Measurements from ENCODE around the gene PROCA1. TPM values are rescaled to one million over a fixed set of nuclear protein-coding genes. Genes with fewer than 3 reads are reported as not detected.
A peak's percentile ranks its signal among the peaks of the same experiment; 100 is the strongest.

The PROCA1 gene
- total RNA-seq, 1 donor from 2014 or later, result 18.1 TPM

DNA sequence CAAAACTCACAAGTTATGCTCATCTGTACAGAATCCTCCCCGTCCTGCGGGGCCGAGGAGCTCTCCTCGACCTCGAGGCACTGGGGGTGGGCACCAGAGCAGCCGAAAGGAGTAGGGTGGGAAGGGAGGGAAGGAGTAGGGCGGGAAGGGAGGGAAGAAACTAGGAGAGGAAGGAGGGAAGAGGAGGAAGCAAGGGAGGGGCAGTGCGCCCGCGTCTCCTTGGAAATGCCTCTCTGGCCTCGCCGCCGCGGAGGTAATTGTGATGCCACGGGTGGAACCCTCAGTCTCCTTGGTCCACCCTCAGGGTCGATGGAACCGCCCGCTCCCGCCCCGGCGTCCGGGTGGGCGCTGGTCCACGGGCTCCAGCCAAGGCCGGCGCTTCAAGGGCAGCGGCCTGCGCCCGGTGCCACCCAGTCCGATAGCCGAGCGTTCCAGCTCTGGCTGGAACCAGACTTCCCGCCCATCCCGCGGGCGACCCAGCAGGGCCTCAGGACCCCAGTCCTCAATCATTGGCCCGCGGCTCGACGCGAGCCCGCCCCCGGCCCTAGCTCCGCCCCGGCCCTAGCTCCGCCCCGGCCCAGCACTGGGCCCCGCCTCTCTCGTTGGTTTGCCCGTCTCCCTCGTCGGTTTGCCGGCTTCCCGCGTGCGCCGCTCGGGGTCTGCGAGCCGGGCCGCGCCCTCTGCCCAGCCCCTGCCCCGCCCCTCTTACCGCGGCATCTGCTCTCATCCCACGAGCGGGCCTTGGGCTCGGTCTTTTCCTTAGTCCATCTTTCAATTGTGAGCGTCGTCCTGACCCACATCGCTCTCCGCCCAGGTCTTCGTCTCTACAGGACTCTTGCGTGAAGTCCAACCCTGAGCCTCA lies 596 bp downstream of the PROCA1 start:
- DNase-seq (ENCODE audit: low spot score), result peak; percentile 96

DNA sequence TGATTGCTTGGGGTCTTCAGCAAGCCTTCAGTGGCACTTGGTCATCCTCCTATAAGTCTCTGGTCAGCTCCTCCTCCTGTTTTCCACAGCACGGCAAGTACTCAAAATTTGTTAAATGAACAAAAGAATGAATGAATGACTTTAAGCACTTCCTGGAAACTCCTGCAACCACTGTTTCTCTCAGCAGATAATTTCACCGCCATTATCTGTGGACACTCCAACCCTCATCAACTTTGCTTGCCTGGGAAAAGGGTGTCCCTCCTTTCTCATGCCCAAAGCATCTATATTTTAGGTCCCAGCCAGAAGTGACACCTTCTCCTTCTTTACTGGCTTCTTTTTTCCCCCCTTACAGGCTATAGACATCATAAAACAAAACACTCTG lies 4.4 kb downstream of the PROCA1 start:
- no peak for DNase-seq (ENCODE audit: low spot score)

DNA sequence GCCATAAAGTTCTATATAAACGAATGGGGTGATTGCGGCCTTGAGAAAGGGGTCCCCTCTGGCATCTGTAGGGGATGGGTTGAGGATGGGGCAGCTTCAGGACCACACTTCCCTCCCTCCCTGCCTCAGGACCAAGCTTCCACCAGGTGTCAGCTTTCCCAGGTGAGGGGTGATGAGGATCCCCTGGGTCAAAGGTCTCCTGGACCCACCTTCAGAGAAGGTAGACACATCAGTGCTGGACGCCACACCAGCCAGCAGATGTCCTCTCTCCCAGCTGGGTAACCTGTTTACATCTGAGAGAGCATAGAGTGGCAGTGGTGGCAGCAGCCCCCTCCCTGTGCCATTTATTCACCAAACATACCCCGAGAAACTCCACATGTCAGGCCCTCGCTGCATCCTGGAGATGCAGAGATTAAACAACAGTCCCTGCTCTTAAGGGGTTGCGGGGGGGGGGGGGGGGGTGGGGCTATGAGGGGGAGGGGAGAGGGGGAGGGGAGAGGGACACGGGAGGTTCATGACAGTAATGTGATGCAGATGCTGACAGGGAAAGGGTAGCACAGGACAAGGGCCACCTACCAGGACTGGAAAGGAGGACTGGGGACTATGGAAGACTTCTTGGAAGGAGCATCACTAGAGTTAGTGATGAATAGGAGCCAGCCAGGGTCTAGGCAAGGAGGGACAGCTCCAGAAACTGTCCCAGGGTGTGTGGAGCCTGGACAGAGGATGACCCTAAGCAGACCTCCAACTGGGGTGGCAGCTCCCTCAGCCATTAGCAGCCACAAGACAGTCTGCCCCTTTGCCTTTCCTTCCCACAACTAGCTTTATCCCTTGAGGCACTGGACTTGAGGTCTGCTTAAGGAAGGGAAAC lies 5.0 kb downstream of the PROCA1 start:
- no peak for DNase-seq (ENCODE audit: low spot score)

DNA sequence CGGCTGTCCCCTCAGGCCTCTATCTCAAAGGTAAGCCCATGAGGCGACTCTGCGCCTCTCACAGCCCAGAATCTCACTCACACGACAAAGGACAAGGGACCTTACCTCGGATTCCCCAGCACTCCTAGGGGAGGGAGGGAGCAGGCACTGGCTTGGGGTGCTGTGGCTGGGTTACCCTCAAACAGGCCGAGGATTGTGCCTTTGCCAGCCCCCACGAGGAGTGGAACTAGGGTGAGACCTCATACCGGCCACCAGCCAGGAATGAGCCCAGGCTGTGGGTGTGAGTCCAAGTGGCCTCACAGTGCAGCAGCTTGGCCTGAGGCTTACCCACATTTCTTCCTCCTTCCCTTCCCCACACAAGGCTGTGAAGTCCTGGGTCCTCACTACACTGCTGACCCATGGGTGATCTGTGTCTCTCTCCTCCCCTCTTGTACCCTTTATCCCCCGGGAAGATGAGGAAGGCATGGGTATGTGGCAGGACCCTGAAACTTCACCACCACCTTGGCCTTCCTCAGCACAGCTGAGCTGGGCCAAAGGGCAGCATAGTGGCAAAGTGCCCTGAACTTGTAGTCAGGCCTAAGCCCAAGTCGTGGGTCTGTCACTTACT lies 5.9 kb downstream of the PROCA1 start:
- DNase-seq (ENCODE audit: low spot score), result no peak

DNA sequence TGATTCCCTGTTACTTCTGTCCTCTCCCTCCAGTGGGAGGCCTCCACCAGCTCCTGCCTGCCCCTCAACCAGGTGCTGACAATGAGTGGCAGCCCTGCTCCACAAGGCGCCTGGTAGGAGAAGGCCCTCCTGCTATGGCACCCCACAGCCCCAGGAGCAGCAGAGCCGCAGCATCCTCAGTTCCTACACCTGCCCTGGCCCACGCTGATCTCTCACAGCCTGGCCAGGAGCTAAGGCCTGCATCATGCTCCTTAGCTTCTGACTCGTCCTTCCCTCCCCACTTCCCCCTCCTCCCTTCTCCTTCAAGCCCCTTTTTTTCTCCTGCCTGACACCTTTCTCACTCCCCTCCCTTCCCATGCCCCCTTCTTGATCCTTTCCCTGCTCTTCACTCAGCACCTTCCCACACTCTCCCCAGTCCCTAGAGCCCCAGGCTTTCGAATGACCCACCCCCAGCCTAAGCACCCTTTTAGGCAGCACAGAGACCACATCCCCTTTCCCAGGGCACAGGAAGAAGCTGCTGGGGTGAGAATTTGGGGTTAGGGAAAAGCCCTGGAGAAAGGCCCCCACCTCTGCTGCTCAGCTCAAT lies 6.5 kb downstream of the PROCA1 start:
- DNase-seq (ENCODE audit: low spot score), result no peak

DNA sequence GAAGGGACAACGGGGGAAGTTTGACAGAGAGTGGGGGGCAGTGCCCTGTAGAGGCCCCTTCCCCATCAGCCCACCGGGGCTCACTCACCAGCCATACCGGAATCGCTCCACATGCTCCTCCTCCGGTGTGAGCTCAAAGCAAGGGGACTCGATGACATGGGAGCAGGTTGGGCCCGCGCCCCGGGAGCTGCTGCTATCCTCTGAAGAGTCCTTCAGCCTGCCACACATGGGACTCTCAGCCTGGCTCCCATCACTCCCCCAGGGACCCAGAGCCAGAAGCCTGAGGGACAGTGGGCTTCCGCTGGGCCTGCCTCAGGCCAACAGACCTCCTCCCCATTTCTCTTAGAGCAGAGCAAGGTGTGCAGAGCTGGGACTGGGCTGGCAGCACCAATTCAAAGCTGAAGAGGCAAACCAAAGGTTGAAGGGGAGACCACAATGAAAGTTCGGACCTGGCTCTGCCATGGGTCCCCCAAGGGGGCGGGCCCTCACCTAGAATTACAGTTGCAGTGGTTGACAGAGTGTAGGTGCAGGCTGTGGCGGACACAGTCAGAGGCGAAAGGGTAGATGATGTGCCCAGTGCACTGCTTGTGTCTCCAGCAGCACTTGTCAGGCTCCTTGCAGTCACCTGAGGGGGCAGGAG lies 7.3 kb downstream of the PROCA1 start:
- no peak for DNase-seq (ENCODE audit: low spot score)

DNA sequence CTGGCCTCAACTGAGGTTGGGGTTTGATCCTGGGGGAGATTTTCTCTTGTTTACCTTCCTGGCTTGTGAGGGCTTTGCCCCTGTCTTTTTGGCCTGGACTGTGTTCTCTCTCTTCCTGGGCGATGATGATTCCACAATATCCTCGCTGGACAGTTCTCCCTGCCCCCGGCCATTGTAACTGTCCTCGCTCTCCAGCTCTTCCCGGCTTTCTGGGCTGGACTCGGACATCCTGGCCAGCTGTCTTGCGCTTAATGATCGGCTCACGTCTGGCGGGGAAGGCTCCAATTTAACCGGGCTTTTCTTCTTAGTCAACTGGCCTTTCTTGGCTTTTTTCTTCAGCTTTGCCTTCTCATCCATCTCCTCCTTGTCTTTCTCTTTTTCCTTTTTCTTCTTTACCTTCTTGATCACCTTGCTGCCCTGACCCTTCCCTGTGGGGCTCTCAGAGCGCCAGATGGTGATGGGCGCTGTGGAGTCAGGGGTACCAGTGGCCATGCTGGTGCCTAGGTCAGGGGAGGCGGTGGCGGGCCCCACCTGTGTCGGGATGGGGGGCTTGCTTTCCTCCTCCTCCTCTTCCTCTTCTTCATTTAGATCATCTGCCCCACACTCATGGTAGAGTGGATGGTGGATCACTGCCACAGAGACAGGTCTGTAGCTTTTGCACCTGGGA lies 8.0 kb downstream of the PROCA1 start:
- DNase-seq (ENCODE audit: low spot score), result no peak

DNA sequence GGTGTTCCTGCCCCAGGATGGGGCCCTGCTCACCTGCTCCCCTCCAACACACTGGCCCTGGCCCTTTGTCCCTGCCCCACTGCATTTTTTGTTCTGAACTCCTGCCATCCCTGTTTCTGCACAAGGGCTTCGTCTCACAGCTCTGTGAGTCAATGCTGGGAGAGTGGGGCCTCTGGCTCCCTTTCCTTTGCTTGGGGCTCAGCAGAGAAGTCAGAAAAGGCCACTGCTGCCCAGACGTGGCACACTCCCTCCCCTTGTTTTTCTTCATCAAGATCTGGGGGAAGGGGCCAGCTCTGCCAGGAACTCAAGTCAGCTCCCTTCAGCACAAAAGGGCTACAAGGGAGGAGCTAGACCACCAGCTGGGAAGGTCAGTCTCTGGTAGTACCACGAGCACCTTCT lies 8.9 kb downstream of the PROCA1 start:
- no peak for DNase-seq (ENCODE audit: low spot score)

DNA sequence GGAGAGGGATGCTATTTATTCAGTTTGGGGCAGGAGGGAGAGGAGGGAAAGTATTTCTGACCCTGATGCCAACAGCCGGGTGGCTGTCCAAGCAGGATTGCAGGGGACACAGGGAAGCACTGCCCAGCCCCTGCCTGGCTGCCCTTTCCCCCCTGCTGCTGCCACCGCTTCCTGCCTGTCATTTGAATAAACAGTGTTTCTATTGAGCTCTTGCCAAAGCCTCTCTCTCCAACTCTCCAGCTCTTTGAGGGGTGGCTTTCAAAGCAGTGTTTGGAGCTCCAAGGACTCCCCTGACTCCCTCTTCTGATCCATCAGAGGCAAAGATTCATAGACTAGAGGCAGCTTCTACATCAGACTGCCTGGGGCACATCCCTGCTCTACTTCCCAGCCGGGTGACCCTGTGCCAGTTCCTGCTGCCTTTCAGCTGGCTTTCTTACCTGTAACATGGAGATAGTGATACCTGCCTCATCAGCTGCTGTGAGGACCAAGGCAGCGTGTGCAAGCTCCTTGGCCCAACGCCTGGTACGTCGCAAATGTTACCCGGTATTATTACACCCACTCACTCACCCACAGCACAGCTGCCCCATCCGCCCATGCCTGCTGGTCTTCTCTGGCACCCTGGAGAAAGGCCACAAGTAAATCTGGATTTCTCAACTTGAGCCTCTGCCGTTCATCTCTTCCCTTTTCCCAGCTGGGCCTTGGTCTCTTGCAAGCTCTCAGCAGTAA lies 9.5 kb downstream of the PROCA1 start:
- no peak for DNase-seq (ENCODE audit: low spot score)

DNA sequence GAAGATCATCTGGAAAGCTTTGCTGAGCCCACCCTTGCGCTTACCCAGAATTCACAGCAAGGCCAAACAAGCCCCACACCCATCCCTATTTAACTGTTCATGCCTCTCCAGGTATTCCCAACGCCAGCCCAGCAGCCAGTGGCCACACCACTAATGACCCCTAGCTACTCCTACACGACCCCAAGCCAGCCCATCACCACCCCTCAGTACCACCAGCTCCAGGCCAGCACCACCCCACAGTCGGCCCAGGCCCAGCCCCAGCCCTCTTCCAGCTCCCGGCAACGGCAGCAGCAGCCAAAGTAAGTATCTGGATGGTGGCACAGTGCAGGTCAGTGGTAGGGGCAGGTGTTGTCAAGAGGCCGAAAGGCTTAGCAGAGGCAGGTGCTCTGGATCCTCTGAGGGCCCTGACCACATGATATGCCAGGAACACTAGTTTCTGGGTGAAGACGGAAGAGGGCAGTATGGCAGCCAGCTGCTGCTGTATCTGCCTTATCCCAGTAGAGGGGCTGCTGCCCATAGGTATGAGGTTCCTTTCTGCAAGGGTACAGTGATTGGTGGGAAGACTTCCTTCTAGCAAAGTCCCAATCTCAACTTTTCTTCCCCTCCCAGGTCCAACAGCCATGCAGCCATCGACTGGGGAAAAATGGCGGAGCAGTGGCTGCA lies 10.7 kb downstream of the PROCA1 start:
- DNase-seq (ENCODE audit: low spot score), result no peak

DNA sequence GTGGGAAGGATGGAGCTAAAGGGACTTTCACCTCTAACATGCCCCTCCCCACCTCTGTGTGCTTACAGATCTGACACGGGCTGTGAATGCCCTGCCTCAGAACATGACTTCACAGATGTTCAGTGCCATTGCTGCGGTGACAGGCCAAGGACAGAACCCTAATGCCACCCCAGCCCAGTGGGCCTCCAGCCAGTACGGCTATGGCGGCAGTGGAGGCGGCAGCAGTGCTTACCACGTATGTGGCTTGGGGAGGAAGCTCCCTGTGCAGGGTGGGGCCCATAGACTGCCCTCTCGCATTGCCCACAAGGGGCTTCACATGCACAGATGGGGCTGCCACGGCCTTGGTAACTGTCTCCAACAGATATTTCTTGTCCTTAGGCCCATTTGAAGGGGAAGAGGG lies 11.4 kb downstream of the PROCA1 start:
- DNase-seq (ENCODE audit: low spot score), result no peak

DNA sequence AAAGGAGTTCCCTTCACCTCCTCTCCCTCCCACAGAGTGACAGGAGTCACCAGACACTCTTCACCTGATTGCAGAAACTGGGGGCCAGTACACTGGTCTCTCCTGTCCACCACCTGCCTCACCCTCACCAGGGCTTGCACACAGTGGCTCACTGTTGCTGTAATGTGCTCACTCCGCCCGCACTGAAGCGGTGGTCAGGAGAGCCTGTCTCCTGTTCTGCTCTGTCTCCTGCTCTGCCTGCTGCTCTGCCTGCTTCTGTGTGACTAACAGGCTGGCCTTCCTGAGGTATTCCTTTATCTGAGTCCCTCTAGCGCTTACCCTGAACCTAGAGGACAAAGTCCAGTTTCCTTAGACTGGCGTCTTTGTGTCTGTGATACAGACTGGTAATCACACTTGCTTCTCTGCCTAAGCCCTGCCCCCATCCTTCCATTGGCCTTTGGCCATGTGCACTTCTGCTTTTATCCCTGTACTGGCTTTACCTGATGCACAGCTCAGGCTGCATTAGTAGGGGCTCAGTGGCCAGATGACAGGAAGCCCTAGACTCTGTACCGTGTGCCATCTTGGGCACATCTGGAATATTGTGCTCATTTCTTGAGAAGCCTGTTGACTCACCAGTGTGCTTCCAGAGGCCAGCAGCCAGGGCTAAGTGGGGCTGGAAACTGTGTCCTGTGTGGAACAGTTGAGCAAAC lies 13.3 kb downstream of the PROCA1 start:
- no peak for DNase-seq (ENCODE audit: low spot score)

DNA sequence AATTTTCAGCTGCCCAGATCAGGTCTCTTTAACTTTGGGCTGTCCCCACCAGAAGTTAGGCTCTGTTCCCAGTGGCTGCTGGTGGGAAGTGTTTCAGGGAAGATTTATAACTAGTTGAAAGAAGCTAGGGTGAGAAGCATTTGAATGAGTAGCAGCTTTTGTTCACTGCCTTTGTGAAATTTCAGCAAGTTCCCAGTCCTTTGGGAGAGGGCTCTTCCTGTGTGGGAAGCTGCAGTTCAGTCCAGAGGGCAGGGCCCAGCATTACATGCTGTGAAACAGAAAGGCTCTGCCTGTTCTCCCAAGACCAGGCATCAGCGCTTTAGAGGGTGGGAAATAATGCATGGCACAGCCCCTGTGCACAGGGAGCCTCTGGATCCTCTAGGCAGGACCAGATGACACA lies 17.8 kb downstream of the PROCA1 start:
- no peak for DNase-seq (ENCODE audit: low spot score)

DNA sequence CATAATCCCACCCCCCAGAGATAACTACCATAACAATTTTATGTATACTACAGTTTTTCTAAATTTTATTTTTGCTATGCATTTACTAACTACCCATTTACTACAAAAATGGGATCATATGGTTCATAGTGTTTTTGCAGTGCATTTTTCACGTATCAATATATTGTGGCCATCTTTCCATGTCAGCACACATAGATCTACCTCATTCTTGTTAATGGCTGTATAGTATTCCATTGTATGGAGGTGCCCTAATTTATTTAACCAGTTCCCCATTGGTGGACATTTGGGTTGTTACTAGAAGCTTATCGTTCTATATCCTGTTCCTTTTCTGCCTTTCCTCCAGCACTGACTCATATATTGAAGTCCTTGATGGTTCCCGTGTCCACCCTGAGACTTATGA lies 22.7 kb downstream of the PROCA1 start:
- no peak for DNase-seq (ENCODE audit: low spot score)

DNA sequence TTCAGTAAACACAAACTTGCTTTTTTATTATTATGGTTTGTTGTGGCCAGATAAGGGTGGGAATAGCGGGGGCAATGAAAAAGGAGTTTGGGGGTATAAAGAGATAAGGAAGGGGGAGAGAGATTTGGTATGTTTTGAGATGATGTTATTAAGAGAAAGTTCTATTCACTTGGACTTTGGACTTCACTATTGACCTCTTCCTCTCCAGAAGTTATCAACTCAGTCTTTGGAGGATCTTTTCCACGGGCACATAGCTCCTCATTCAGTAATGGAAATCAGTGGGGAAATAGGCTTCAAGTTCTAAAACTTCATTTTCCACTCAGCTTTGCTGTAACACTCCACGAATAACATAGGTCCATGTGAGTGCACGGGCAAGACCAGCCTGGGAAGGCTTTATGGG lies 23.2 kb downstream of the PROCA1 start:
- DNase-seq (ENCODE audit: low spot score), result no peak

DNA sequence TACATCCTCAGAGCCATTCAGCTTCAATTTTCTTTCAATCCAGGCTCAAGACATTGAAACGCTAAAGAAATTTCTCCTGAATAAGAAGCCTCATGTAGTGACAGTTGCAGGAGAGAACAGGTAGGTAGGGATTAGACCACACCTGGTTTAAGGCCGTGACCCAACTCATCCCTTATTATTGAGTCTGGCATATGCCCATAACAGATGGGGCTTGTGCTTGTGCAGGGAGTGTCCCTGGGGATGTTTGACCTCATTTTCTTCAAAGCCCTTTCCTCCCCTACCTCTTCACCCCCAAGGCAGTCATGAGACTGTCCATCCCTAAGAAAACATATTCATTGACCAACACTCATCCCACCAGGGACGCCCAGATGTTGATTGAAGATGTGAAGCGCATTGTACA lies 25.4 kb downstream of the PROCA1 start:
- no peak for DNase-seq (ENCODE audit: low spot score)

DNA sequence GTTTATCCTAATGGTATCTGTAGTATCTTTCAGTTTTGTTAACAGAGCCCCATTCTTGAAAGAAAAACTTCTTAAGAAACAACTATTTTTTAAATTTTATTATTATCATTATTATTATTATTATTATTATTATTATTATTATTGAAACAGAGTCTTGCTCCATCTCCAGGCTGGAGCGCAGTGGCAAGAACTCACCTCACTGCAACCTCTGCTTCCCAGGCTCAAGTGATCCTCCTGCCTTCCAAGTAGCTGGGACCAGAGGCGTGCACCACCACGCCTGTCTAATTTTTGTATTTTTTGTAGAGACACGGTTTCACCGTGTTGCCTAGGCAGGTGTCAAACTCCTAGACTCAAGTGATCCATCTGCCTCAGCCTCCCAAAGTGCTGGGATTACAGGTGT lies 26.3 kb downstream of the PROCA1 start:
- no peak for DNase-seq (ENCODE audit: low spot score)

DNA sequence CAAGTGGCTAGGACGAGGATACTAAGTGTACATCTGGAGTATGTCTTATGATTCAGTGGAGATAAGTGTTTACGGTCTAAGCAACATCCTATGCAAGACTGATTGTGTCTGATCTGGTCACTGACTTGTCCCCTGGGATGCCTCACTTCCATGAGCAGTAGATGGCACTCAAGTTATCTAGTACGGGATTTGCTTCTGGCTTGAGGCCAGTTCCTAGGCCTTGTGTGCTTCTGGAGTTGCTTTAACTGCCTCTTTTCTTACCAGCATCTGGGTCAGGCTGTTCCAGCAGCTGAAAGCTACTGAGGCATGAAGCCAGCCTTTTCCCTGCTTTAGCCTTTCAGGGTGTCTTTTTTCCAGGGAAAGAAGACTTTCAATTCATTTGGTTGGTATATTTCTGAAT lies 26.7 kb downstream of the PROCA1 start:
- DNase-seq (ENCODE audit: low spot score), result peak; percentile 94

DNA sequence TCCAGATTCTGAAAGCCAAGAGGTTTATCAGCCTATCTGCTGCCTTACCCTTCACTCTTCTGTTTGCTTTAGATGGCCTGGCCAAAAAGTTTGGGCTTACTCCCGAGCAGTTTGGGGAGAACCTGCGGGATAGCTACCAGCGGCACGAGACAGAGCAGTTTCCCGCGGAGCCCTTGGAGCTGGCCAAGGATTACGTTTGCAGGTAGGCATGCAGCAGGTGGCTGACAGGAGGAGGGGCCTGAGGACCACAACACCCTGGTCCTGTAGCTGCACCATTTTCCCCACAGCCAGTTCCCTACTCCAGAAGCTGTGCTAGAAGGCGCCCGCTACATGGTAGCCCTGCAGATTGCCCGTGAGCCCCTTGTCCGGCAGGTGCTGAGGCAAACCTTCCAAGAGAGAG lies 29.0 kb downstream of the PROCA1 start:
- DNase-seq (ENCODE audit: low spot score), result no peak

Measured in umbilical cord (tissue), 2 donors.